ENCODE measurements around the gene NPDC1.

NPDC1 gene

GRCh38 chr9:137044037-137044436 is 1.9 kb downstream of the NPDC1 start:
- Histone ChIP-seq H3K27ac (ENCODE audit: poor library complexity, severe bottlenecking) (no peak overlapping the region), H3K9me3 (ENCODE audit: severe bottlenecking) (no peaks in the 10 kb centered on the region), H3K27me3 (ENCODE audit: insufficient read depth, poor library complexity, severe bottlenecking) (no peaks in the 10 kb centered on the region), H3K4me1 (ENCODE audit: insufficient read depth, poor library complexity, severe bottlenecking) (no peaks in the 10 kb centered on the region), H3K4me3 (ENCODE audit: severe bottlenecking) (no peak overlapping the region), H3K36me3 (ENCODE audit: low read depth) (0 out of 2 replicates have a peak, but pooled peaks cover under 1% of the 10 kb centered on the region)
- no peak for DNase-seq (ENCODE audit: low spot score)
- ATAC-seq (ENCODE audit: low read depth): no peak
- TF ChIP-seq CTCF (IDR thresholded peaks at IDR 0.05; ENCODE audit: poor library complexity, severe bottlenecking): no peak

- Histone ChIP-seq H3K4me1 (ENCODE audit: insufficient read depth, poor library complexity, severe bottlenecking) (no peaks in the 10 kb centered on the region), H3K27me3 (ENCODE audit: insufficient read depth, poor library complexity, severe bottlenecking) (no peaks in the 10 kb centered on the region), H3K9me3 (ENCODE audit: severe bottlenecking) (no peaks in the 10 kb centered on the region), H3K4me3 (ENCODE audit: severe bottlenecking) (no peak overlapping the region), H3K27ac (ENCODE audit: poor library complexity, severe bottlenecking) (no peak overlapping the region), H3K36me3 (ENCODE audit: low read depth) (peaks cover 9% of the 10 kb centered on the region)
- DNase-seq (ENCODE audit: low spot score) (no peak), ATAC-seq (ENCODE audit: low read depth) (no peak)
- no peak for TF ChIP-seq CTCF (IDR thresholded peaks at IDR 0.05; ENCODE audit: poor library complexity, severe bottlenecking)
Measured at GRCh38 chr9:137042751-137043727, 2.9 kb downstream of the NPDC1 start.

GRCh38 chr9:137041124-137041523 is 4.9 kb downstream of the NPDC1 start:
- Histone ChIP-seq H3K27me3 (ENCODE audit: insufficient read depth, poor library complexity, severe bottlenecking) (no peaks in the 10 kb centered on the region), H3K4me1 (ENCODE audit: insufficient read depth, poor library complexity, severe bottlenecking) (no peaks in the 10 kb centered on the region), H3K27ac (ENCODE audit: poor library complexity, severe bottlenecking) (no peak overlapping the region), H3K4me3 (ENCODE audit: severe bottlenecking) (no peak overlapping the region), H3K36me3 (ENCODE audit: low read depth) (peaks cover 9% of the 10 kb centered on the region), H3K9me3 (ENCODE audit: severe bottlenecking) (no peaks in the 10 kb centered on the region)
- ATAC-seq (ENCODE audit: low read depth) (no peak), DNase-seq (ENCODE audit: low spot score) (no peak)
- TF ChIP-seq CTCF (IDR thresholded peaks at IDR 0.05; ENCODE audit: poor library complexity, severe bottlenecking): no peak

GRCh38 chr9:137040568-137040967 is 5.4 kb downstream of the NPDC1 start:
- no peak for TF ChIP-seq CTCF (IDR thresholded peaks at IDR 0.05; ENCODE audit: poor library complexity, severe bottlenecking)
- H3K27me3 ChIP-seq (ENCODE audit: insufficient read depth, poor library complexity, severe bottlenecking): no peaks in the 10 kb centered on the region
- DNase-seq (ENCODE audit: low spot score): no peak
- H3K27ac ChIP-seq (ENCODE audit: poor library complexity, severe bottlenecking): no peak overlapping the region
- no peak overlapping the region for H3K4me3 ChIP-seq (ENCODE audit: severe bottlenecking)
- no peak for ATAC-seq (ENCODE audit: low read depth)
- no peaks in the 10 kb centered on the region for H3K4me1 ChIP-seq (ENCODE audit: insufficient read depth, poor library complexity, severe bottlenecking)
- H3K36me3 ChIP-seq (ENCODE audit: low read depth): peaks cover 9% of the 10 kb centered on the region
- no peaks in the 10 kb centered on the region for H3K9me3 ChIP-seq (ENCODE audit: severe bottlenecking)
